Cortex of kidney (tissue), 1 donor: Measurements from ENCODE around the gene CALCB.
"Not testable (repeated sequence)": the region's sequence is repeated elsewhere in the genome, so short reads cannot be mapped to it uniquely, and the experiment has no call there.

ENCODE experiments used
- DNase-seq: peaks from one replicate; lab custom pipeline; 2025; lab: John Stamatoyannopoulos, UW

Gene CALCB, protein sequence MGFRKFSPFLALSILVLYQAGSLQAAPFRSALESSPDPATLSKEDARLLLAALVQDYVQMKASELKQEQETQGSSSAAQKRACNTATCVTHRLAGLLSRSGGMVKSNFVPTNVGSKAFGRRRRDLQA

DNA sequence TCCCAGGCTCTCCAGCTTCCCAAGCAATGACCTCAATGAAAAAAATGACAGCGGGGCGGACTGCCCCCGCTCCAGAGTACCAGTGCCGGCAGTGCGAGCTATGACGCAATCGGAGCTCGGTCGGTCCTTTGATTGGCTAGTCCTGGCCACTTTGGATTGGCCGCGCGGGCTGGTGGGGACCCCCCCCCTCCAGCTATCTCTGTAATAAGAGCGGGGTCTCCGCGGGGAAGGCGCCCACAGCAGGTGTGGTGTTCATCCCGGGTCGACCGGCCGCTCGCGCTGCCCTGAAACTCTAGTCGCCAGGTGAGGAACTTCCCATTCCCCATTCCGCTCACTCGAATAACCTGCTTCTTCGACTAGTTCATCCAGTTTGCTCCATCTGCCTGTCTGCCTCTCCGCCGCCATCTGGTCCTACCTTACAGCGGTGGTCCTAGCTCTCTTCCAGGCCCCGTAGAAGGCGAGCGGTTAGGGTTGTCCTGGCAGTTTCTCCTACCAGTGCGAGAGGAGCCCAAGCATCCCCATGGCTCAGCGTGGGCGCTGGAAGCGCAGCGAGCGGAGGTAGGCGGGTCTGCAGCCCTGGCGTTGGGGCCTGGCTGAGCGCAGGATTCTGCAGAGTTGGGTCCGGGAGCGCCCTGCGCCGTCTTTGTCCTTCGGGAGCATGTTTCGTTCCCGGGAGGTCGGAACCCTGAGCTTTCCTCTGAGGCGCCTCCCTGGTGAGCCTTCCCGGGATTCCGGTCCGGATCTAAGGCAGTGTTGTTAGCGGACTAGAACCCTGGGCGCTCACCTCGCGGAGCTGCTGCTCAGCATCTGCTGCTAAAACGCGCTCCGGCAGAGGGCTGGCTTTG is at the start of gene CALCB:
CALCB (plus strand) TSS at position 233 of the 845 bp plus-strand sequence. CDS start 1,126 bp downstream, outside the sequence.
- no peak for DNase-seq

GRCh38 chr11:15027011-15027410 is 46.4 kb upstream of the CALCB start:
- DNase-seq = no peak

DNA sequence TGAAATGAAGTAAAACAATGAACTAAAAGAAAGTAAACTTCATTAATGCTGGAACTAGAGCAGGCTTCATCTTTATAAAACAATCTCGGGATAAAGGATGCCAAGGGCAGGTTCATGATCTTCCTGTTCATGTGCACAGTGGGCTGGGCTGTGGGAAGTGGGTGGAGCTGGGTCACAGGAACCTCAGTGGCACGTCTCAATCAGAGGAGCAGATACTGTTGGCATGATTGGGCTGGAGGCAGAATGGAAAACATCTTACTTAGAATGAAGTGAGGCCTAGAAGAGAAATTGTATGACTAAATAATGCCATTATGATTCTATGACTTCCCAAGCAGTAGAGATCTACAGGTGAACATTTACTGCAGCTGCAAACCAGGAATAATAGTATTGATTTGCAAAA is 45.4 kb upstream of the CALCB start:
- no peak for DNase-seq

DNA sequence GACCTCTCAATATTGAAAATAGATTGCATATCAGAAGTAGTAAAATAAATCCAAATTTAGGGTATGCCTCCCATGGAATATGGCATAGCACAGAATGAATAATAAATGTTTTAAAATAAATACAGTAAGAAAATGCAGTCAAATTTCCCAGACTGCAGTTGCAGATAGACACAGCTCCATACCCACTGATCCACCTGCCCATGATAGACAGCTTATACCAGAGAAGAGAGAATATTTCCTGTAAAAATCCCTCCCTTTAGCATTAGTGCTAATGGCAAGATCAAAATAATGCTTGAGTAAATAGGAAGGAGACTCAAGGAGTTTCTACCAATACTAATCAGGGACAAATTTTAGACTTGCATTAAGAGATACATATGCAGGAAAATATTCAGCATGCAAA is 45.0 kb upstream of the CALCB start:
- DNase-seq = no peak

DNA sequence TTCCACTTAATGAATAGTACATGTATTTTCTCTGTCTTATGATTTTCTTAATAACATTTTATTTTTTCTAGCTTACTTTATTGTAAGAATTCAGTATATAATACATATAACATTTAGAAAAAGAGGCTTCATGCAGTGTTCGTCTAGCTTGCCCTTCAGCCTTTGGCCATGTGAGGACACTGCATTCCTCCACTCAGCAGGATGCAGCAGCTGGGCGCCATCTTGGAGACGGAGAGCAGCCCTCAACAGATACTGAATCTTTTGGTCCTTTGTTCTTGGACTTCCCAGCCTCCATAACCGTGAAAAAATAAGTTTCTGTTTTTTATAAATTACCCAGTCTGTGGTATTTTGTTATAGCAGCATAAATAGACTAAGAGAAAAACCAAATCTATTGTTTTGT is 41.4 kb upstream of the CALCB start:
- DNase-seq = not testable (repeated sequence)

DNA sequence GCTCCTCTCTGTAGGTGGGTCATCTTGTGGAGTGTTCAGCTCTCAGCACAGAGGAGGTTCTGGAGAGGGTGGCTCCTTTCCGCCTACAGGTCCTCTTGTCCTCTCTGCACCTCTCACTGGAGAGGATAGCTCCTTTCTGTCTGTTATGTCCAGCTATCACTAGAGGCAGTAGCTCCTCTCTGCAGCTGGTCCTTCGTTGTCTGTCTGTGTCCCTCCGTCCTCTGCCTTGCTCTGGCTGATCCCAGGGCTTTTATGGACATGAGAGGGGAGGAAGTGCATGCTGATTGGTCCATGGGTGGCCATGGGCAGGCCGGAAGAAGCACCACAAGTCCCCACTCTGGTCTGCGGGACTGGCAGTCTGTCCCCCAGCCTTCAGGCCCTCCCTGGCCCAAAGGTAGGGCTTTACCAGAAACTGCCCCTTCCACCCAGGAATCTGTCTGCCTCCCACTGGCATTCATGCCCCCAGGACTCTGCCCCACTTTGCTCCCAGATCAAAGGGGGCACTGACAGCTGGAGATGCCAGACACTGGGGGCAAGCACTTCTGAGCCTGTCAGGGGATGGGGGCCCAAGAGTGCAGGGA is 38.6 kb upstream of the CALCB start:
- DNase-seq = no peak

GRCh38 chr11:15035283-15035682 is 38.1 kb upstream of the CALCB start:
- no peak for DNase-seq

DNA sequence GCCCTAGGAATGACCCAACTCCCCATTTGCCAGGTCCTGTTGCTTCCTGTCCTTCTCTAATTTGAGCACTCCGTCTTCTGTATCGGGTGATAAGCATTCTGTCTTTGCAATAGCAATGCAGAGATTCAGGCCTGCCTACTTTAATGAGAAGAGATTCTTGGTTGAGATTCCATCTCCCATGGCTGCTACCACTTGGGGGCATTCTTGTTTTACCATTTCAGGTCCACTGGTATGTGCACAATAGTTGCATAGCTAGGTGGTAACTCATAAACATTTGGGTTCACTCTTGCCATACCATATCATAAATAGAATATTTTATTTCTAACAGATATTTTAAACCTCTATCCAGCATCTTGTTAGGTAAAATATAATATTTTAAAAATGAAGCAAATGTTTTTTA is 34.4 kb upstream of the CALCB start:
- DNase-seq = no peak

DNA sequence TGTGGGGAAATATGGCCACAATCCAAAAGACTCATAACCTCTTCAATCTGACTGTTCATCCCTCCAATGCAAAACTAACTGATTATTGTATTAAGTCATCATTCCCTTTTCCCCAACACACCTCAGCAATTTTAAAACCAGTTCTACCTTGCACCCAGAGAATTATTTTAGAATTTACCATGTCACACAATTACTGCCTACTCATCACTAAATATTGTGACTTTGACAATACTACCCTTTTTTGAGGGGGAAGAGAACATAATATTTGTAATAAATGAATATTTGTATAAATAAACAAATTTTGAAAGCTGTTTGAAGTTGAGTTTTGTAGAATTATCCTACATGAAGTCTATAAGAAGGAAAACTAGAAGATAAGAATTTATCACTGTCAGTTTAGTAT is 28.2 kb upstream of the CALCB start:
- DNase-seq = no peak

DNA sequence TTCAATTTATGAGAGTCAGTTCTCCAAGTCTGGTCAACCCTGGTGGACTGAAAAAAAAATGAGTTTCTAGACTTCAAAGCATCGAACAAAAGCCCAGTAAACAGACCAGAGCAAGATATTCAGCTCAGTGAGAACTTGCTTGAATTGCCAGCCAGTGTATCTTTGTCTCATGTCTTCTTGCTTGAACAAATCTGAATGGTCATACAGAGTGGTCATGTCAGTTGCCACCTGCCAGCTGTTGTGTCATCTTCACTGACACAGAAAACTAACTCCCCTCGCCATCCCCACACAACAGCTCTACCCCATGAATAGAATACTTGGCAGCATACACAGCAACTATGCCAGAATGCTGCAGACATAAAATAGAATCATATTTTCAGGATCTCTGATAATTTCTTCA is 27.5 kb upstream of the CALCB start:
- no peak for DNase-seq

DNA sequence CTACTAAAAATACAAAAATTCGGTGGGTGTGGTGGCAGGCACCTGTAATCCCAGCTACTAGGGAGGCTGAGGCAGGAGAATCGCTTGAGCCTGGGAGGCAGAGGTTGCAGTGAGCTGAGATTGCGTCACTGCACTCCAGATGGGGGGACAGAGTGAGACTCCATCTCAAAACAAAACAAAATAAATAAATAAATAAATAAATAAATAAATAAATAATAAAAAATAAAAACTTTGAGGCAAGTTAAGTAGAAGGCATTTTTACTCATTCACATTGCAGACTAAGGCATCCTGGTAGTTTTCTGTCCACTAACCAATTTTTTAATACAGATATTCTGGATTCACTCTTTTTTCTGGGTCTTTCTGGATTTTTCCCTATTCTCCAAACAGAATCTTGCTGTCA is 26.7 kb upstream of the CALCB start:
- not testable (repeated sequence) for DNase-seq

DNA sequence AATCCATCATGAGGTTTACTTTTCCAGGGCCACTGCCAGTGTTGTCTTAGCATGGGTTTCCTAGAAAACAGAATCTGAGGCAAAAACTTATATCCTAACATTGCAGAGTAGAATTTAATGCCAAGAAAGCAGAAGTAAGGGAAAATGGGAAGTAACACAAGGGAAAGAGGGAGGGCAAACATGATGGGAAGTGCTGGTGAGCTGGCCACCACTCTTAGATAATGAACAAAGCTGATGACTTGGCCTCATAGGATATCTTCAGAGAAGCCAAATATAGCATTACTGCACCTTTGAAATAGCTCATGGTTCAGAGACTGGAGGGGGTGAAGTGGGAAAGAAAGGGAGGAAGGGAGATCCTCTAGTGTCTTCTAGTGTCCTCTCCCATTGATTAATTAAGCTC is 24.8 kb upstream of the CALCB start:
- no peak for DNase-seq

DNA sequence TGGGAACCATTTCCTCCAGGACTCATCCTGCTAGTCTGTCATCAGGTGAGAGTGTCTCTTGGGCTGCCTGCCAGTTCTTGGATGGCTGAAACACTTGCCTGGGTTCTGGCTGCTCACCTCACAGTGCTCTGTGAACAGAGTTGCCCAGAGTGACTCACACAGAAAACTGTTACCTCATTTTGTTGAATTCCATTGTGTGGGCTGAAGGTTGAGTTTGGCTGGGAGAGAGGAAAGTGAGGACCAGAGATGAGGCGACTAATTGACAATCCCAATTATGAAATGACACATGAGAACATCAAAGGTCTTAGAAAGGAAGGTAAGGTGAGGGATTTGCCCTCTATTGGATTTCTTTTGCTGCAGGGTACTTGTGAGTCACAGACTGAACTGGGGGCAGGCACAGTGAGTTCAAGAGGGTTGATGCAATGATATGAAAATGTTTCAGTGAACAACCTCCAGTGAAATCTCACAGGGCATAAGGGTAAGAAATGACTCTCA is 20.2 kb upstream of the CALCB start:
- no peak for DNase-seq

DNA sequence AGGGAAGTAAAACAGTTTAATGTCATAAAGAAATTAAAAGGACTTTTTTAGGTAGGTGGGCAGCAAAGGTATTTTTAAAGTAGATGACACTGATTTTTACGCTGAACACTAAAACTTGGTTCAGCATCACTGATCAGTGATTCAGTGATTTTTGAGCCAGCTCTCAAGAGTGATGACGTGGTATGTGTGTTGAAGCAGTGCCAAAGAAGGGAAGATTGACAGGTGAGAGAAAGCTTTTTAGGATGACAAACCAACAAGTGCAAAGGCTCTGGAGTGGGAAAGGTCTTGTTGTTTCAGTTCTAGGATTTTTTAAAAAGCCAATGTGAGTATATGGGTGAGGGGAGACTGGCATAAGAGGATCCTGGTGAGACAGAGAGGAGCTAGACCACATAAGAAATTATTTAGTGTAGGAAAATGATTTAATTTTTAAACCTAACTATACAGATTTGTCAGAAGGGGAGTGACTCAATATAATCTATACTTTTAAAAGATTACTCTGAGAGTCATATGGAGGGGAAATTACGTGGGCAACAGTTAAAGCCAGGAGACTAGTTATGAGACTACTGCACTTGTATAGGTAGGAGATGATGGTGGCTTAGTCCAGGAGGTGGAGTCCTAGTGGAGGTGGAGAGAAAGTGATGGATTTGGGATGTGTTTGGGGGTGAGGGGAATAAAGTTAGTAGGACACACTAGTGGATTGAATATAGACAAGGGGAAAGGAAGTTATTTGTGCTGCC is 17.6 kb upstream of the CALCB start:
- DNase-seq = no peak

DNA sequence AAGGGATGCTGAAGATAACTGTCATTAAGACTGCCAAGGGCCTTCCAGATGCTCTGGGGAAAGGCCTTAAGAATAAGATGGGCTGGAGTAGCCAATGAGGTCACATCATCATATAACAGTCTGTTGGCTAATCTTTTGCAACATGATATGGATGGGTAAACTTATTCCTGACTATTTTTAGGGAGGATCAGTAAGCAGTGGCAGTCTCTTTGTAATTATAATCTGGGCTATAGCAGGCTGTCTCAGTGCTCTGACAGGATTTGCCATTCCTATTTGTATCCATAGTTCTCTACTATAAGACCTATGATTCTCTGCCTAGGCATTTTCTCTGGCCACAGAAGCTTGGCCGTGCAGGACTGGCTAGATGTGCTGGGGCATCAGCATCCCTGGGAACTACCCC is 16.1 kb upstream of the CALCB start:
- no peak for DNase-seq

GRCh38 chr11:15059132-15059915 is 14.1 kb upstream of the CALCB start:
- DNase-seq = no peak

- no peak for DNase-seq
Observed at GRCh38 chr11:15062599-15062998, 10.8 kb upstream of the CALCB start.

GRCh38 chr11:15069751-15070150 is 3.6 kb upstream of the CALCB start:
- DNase-seq = not testable (repeated sequence)

GRCh38 chr11:15071556-15072255 is 1.7 kb upstream of the CALCB start:
- DNase-seq = no peak

GRCh38 chr11:15072551-15073143 is 746 bp upstream of the CALCB start:
- no peak for DNase-seq
